Activated effector memory CD4-positive, alpha-beta T cell treated with anti-CD3 and anti-CD28 coated beads, Interleukin-2, amount 50 U/mL, for 16 hours (primary cell): ENCODE results near the gene MID1.

ENCODE experiments used
- DNase-seq: peaks from one replicate; pipeline ENCODE4 v3.0.0-alpha.2; 2020

The MID1 gene

GRCh38 chrX:10480861-10481260 lies 139.5 kb downstream of the MID1 start:
- no peak for DNase-seq

- no peak for DNase-seq
Measured at GRCh38 chrX:10479508-10479907, 140.9 kb downstream of the MID1 start.

- DNase-seq: no peak
Measured at GRCh38 chrX:10477525-10477924, 142.9 kb downstream of the MID1 start.

GRCh38 chrX:10474913-10475568 lies 145.3 kb downstream of the MID1 start:
- no peak for DNase-seq

GRCh38 chrX:10474510-10474909 lies 145.9 kb downstream of the MID1 start:
- DNase-seq: no peak

- DNase-seq: no peak
Measured at GRCh38 chrX:10471418-10471817, 149.0 kb downstream of the MID1 start.

- DNase-seq: no peak
Measured at GRCh38 chrX:10470009-10470408, 150.4 kb downstream of the MID1 start.

- no peak for DNase-seq
Measured at GRCh38 chrX:10467793-10468192, 152.6 kb downstream of the MID1 start.

GRCh38 chrX:10465254-10465653 lies 155.1 kb downstream of the MID1 start:
- DNase-seq: no peak

GRCh38 chrX:10457092-10457491 lies 163.3 kb downstream of the MID1 start:
- no peak for DNase-seq

GRCh38 chrX:10453945-10454344 lies 166.4 kb downstream of the MID1 start:
- no peak for DNase-seq

GRCh38 chrX:10450959-10451355 lies 169.4 kb downstream of the MID1 start:
- no peak for DNase-seq

- DNase-seq: no peak
Measured at GRCh38 chrX:10450229-10450958, 170.0 kb downstream of the MID1 start.

- no peak for DNase-seq
Measured at GRCh38 chrX:10447564-10448214, 172.7 kb downstream of the MID1 start.

GRCh38 chrX:10444204-10444603 lies 176.2 kb downstream of the MID1 start:
- DNase-seq: no peak

GRCh38 chrX:10441464-10441863 lies 178.9 kb downstream of the MID1 start:
- DNase-seq: no peak

- no peak for DNase-seq
Measured at GRCh38 chrX:10433296-10433965, 187.0 kb downstream of the MID1 start.

- DNase-seq: no peak
Measured at GRCh38 chrX:10429908-10430307, 190.5 kb downstream of the MID1 start.

- no peak for DNase-seq
Measured at GRCh38 chrX:10427249-10427648, 193.1 kb downstream of the MID1 start.

GRCh38 chrX:10423716-10424115 lies 196.7 kb downstream of the MID1 start:
- no peak for DNase-seq

GRCh38 chrX:10420134-10420533 lies 200.3 kb downstream of the MID1 start:
- DNase-seq: no peak

GRCh38 chrX:10416424-10416823 lies 204.0 kb downstream of the MID1 start:
- DNase-seq: no peak

- DNase-seq: no peak
Measured at GRCh38 chrX:10415306-10416001, 204.9 kb downstream of the MID1 start.
